Astrocyte of the cerebellum (primary cell): ENCODE results near the gene NDRG4.

Experiments
- DNase-seq: peaks from one replicate; pipeline ENCODE4 v3.0.0-alpha.2; 2011; ENCODE audit warnings: low read depth
- H3K4me3 ChIP-seq: 2 replicates; pipeline ENCODE4 v1.5.1; 2011; ENCODE audit warnings: mild to moderate bottlenecking, low read depth, low read length, moderate library complexity
- in situ Hi-C: cut with HindIII; loops from 2 replicates; pipeline ENCODE4 v1.10.0; 2017; ENCODE audit warnings: low sequenced_read_pairs
- TF ChIP-seq, protein P1 (sequence below): IDR thresholded peaks from 2 replicates; pipeline ENCODE4 v1.5.1; 2012; ENCODE audit warnings: low read length, low read depth, moderate library complexity, mild to moderate bottlenecking; ENCODE audit errors: missing control alignments

NDRG4 gene

DNA sequence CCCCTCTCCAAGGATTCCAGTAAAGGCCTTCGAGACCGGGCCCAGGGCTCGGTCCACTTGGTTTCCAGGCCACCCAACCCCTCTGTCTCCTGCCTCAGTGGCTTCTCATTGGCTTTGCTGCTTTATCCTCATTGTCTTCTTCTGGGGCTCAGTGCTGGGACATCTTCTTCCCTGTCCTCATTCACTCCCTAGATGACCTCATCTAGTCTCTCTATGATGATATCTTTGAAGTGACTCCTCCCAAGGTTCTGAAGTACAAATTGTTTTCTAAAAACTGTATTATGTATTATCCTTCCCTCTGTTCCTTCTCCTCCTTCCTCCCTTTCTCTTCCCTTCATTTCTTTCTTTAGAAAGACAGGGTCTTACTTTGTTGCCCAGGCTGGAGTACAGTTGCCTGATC is 27.1 kb upstream of the NDRG4 start:
- in situ Hi-C loops, result no loop called here
- H3K4me3 ChIP-seq, result no peak overlapping the region
- DNase-seq, result no peak
- TF ChIP-seq, protein P1, sequence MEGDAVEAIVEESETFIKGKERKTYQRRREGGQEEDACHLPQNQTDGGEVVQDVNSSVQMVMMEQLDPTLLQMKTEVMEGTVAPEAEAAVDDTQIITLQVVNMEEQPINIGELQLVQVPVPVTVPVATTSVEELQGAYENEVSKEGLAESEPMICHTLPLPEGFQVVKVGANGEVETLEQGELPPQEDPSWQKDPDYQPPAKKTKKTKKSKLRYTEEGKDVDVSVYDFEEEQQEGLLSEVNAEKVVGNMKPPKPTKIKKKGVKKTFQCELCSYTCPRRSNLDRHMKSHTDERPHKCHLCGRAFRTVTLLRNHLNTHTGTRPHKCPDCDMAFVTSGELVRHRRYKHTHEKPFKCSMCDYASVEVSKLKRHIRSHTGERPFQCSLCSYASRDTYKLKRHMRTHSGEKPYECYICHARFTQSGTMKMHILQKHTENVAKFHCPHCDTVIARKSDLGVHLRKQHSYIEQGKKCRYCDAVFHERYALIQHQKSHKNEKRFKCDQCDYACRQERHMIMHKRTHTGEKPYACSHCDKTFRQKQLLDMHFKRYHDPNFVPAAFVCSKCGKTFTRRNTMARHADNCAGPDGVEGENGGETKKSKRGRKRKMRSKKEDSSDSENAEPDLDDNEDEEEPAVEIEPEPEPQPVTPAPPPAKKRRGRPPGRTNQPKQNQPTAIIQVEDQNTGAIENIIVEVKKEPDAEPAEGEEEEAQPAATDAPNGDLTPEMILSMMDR, result no peak

DNA sequence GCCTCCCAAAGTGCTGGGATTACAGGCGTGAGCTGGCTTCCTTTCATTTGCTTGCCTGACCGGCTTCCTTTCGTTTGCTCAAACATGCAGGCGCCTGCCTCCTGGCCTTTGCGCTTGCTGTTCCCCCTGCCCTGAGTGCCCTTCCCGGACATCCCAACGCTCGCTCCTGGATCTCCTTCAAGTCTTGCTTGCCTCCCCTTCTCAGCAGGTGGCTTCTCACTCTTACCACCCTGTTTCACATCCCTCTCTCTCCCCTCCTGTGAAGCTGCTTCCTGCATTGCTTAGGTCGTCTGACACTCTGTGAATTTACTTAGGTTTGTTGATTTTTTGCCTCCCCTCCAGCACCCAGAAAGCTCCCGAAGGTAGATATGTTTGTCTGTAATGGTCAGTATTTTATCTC is 25.6 kb upstream of the NDRG4 start:
- no peak overlapping the region for H3K4me3 ChIP-seq
- TF ChIP-seq, protein P1, result no peak
- no peak for DNase-seq
- in situ Hi-C loops, result no loop called here

DNA sequence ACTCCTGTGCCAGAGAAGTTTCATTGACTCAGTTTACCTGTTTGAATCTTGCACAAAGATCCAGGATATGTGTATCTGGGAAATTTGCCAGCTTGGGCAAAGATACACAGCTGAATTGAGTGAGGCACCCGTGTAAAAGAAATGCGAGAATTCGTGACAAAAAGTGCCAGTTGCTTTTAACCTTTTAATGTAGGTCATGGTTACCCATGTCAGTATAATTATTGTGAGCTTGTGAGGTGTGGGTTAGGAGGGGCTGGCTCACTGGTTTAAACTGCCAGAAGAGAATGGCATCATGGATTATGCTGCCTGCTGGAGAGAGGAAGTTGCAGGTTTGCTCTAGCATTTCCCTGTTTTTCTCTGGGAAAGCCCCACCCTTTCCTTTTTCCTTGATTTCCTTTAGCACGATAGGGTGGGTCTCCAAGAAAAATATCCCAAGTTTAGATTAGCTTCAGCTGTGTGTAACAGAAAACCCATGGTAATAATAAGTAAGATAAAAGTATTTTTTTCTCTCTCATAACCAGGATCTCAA is 24.8 kb upstream of the NDRG4 start:
- in situ Hi-C loops, result no loop called here
- TF ChIP-seq, protein P1, result no peak
- H3K4me3 ChIP-seq, result no peak overlapping the region
- DNase-seq, result no peak

DNA sequence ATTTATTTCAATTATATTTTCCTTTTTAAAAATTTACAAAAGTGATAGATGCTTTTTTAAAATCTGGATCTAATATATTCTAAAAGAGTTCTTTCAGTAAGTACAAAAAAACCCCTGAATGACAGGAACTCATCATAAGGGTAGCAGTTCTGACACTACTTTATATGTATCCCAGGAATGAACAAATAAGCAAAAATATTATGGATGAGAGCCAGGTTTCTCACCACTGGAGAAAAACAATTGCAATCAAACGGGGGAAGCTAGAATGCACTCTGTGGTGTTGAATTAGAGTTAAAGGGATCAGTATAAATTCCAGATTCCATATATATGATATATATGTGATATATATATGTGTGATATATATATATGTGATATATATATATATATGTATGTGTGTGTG is 23.2 kb upstream of the NDRG4 start:
- no peak for DNase-seq
- H3K4me3 ChIP-seq, result no peak overlapping the region
- in situ Hi-C loops, result no loop called here
- TF ChIP-seq, protein P1, result no peak

DNA sequence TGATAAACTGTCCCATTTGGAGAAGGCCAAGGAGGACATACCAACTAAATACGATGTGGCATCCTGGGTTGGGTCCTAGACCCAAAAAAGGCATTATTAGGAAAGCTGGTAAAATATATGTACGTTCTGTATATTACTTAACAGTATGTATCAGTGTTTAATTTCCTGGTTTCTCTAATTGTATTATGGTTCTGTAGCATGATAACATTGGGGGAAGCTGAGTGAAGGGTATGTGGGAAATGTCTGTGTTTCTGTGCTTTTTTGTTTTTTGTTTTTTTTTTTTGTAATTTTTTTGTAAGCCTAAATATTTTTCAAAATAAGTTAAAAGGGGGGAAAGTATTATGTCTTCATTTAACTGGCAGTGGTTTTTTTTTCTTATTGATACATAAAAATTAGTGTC is 21.5 kb upstream of the NDRG4 start:
- TF ChIP-seq, protein P1, result no peak
- in situ Hi-C loops, result no loop called here
- no peak for DNase-seq
- H3K4me3 ChIP-seq, result no peak overlapping the region

DNA sequence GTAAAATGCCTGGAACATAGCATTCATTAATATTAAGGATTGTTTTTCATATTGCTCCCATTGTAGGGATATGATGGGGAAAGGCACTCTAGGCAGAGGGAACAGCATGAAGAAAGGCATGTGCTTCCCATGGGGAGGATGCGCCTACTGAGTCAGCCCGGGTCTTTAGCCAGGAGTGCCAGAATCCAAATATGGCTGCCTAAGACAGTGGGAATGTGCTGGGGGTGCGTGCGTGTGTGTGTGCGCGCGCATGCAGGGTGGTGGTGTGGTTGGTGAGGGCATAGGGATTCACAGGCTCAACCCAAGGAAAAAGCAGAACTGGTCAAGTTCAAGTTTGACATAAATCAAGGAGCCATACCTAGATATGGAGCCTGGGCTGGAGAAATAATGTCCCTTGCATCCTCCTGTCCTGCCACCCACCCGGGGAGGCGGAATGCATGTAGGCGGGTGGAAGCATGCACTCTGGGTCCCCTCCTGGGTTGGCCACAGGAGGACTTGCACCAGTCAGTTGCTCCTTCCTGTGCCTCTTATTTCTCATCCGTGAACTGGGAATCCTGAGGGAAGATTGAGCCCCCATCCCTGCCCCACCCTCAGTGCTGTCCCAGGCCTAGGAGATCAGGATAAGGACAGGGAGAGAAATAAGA is 18.6 kb upstream of the NDRG4 start:
- no peak for DNase-seq
- no peak overlapping the region for H3K4me3 ChIP-seq
- in situ Hi-C loops, result no loop called here
- TF ChIP-seq, protein P1, result no peak
